Rectal smooth muscle tissue (tissue), 1 donor: ENCODE results near the gene CBY3.
"Not testable (repeated sequence)": the region's sequence is repeated elsewhere in the genome, so short reads cannot be mapped to it uniquely, and the experiment has no call there.

Source experiments
- H3K27ac ChIP-seq: one replicate; pipeline ENCODE4 v1.7.0; 2013; ENCODE audit warnings: low read depth, low read length, inconsistent platforms
- H3K27me3 ChIP-seq: one replicate; pipeline ENCODE4 v1.7.0; 2013; ENCODE audit warnings: low read length; ENCODE audit not compliant: control insufficient read depth, insufficient read depth
- H3K36me3 ChIP-seq: one replicate; pipeline ENCODE4 v1.7.0; 2013; ENCODE audit warnings: low read length; ENCODE audit not compliant: control insufficient read depth, insufficient read depth
- H3K4me1 ChIP-seq: one replicate; pipeline ENCODE4 v1.7.0; 2013; ENCODE audit warnings: low read length; ENCODE audit not compliant: control insufficient read depth, insufficient read depth
- H3K4me3 ChIP-seq: one replicate; pipeline ENCODE4 v1.7.0; 2013; ENCODE audit warnings: low read length
- H3K9ac ChIP-seq: one replicate; pipeline ENCODE4 v1.7.0; 2013; ENCODE audit warnings: low read length

The CBY3 gene

GRCh38 chr5:179658179-179658856, 22.5 kb downstream of the CBY3 start:
- H3K4me3 ChIP-seq: peak overlapping the region; percentile 82
- not testable (repeated sequence) for H3K27me3 ChIP-seq, H3K4me1 ChIP-seq, H3K9ac ChIP-seq, H3K36me3 ChIP-seq
- H3K27ac ChIP-seq: peak overlapping the region; percentile 11

- H3K9ac ChIP-seq, H3K36me3 ChIP-seq, H3K27ac ChIP-seq, H3K4me1 ChIP-seq, H3K27me3 ChIP-seq, H3K4me3 ChIP-seq: not testable (repeated sequence)
Observed at GRCh38 chr5:179657302-179658178, 23.3 kb downstream of the CBY3 start.

- not testable (repeated sequence) for H3K27me3 ChIP-seq, H3K4me3 ChIP-seq, H3K9ac ChIP-seq, H3K4me1 ChIP-seq, H3K36me3 ChIP-seq, H3K27ac ChIP-seq
Observed at GRCh38 chr5:179653135-179653534, 27.7 kb downstream of the CBY3 start.

GRCh38 chr5:179650245-179650644, 30.6 kb downstream of the CBY3 start:
- H3K4me1 ChIP-seq, H3K9ac ChIP-seq, H3K27me3 ChIP-seq, H3K4me3 ChIP-seq, H3K27ac ChIP-seq, H3K36me3 ChIP-seq: not testable (repeated sequence)

GRCh38 chr5:179649166-179649703, 31.6 kb downstream of the CBY3 start:
- H3K27me3 ChIP-seq, H3K4me3 ChIP-seq, H3K9ac ChIP-seq, H3K36me3 ChIP-seq, H3K4me1 ChIP-seq, H3K27ac ChIP-seq: not testable (repeated sequence)

- Histone ChIP-seq H3K4me1 (no peaks in the 10 kb centered on the region), H3K27me3 (no peaks in the 10 kb centered on the region), H3K9ac (no peak overlapping the region), H3K4me3 (no peak overlapping the region), H3K36me3 (no peaks in the 10 kb centered on the region), H3K27ac (no peak overlapping the region)
Observed at GRCh38 chr5:179648410-179648809, 32.4 kb downstream of the CBY3 start.

GRCh38 chr5:179644766-179645165, 36.1 kb downstream of the CBY3 start:
- not testable (repeated sequence) for H3K27me3 ChIP-seq, H3K36me3 ChIP-seq, H3K4me3 ChIP-seq, H3K4me1 ChIP-seq, H3K27ac ChIP-seq, H3K9ac ChIP-seq

- not testable (repeated sequence) for H3K27ac ChIP-seq, H3K36me3 ChIP-seq, H3K27me3 ChIP-seq, H3K9ac ChIP-seq, H3K4me1 ChIP-seq, H3K4me3 ChIP-seq
Observed at GRCh38 chr5:179643141-179643920, 37.5 kb downstream of the CBY3 start.

- H3K27me3 ChIP-seq, H3K27ac ChIP-seq, H3K9ac ChIP-seq, H3K4me3 ChIP-seq, H3K36me3 ChIP-seq, H3K4me1 ChIP-seq: not testable (repeated sequence)
Observed at GRCh38 chr5:179642626-179643025, 38.2 kb downstream of the CBY3 start.

- not testable (repeated sequence) for H3K4me1 ChIP-seq, H3K27ac ChIP-seq, H3K27me3 ChIP-seq, H3K36me3 ChIP-seq, H3K4me3 ChIP-seq, H3K9ac ChIP-seq
Observed at GRCh38 chr5:179641745-179642144, 39.1 kb downstream of the CBY3 start.

GRCh38 chr5:179639296-179639695, 41.5 kb downstream of the CBY3 start:
- H3K4me1 ChIP-seq, H3K4me3 ChIP-seq, H3K9ac ChIP-seq, H3K27me3 ChIP-seq, H3K27ac ChIP-seq, H3K36me3 ChIP-seq: not testable (repeated sequence)

GRCh38 chr5:179634370-179635172, 46.3 kb downstream of the CBY3 start:
- not testable (repeated sequence) for H3K27ac ChIP-seq, H3K4me3 ChIP-seq, H3K27me3 ChIP-seq, H3K9ac ChIP-seq, H3K36me3 ChIP-seq, H3K4me1 ChIP-seq
